RWPE1 (cell line): Measurements from ENCODE around the gene CDKN2A.
A peak's percentile ranks its signal among the peaks of the same experiment; 100 is the strongest.

Experiments used
- CTCF ChIA-PET: fragments of 350-600 bp; sonication (Branson Sonifier 250); formaldehyde crosslinking; extraction: SDS; loops from one replicate; lab custom pipeline; 2021; lab: Yijun Ruan, JAX
- POLR2A ChIA-PET: fragments of 400-600 bp; formaldehyde crosslinking; extraction: SDS; loops from one replicate; lab custom pipeline; 2020; ENCODE audit warnings: antibody characterized with exemption; ENCODE audit not compliant: low non-redundant PET; lab: Yijun Ruan, JAX
- DNase-seq: peaks from one replicate; pipeline ENCODE4 v3.0.0; 2012; ENCODE audit warnings: low spot score
- H3K27ac ChIP-seq: fragments of 450-650 bp; 2 replicates; pipeline ENCODE4 v1.5.1; 2017
- CTCF ChIP-seq: fragments of 450-650 bp; conservative IDR thresholded peaks from 2 replicates; pipeline ENCODE4 v1.5.1; 2017; ENCODE audit warnings: low read depth, mild to moderate bottlenecking

The CDKN2A gene

GRCh38 chr9:21995006-21995665, 944 bp upstream of the CDKN2A start:
- peak; percentile 46 for DNase-seq
- ChIA-PET POLR2A (interaction anchor here (2.6 kb wide), 1 partner anchor 14 kb away, joined by 14 read pairs; the partner anchor contains the start of gene CDKN2B), CTCF (interaction anchor here (3.3 kb wide), 1 partner anchor 13 kb away, joined by 16 read pairs; the partner anchor contains the start of gene CDKN2B)
- peak overlapping the region; percentile 100 for H3K27ac ChIP-seq
- TF ChIP-seq CTCF = no peak

- POLR2A ChIA-PET = interaction anchor here (2.6 kb wide), 1 partner anchor 14 kb away, joined by 14 read pairs; the partner anchor contains the start of gene CDKN2B
- H3K27ac ChIP-seq = peak within 1 kb of the TSS; percentile 100
- CTCF ChIA-PET = interaction anchor here (0.6 to 3.3 kb wide), 2 partner anchors 13 to 33 kb away, joined by 3 to 16 read pairs; partner anchors contain the start of gene CDKN2B
- peak; percentile 40 for TF ChIP-seq CTCF
- peak; percentile 67 for DNase-seq
Measured at GRCh38 chr9:21994556-21995005, 389 bp upstream of the CDKN2A start, which contains the start of gene CDKN2B-AS1. TSS of gene CDKN2B-AS1 (plus strand) at chr9:21994791.

GRCh38 chr9:21993007-21993406, 1.2 kb downstream of the CDKN2A start:
- peak overlapping the region; percentile 100 for H3K27ac ChIP-seq
- ChIA-PET POLR2A (interaction anchor here (2.6 kb wide), 1 partner anchor 16 kb away, joined by 14 read pairs; the partner anchor contains the start of gene CDKN2B), CTCF (interaction anchor here (0.6 to 3.3 kb wide), 3 partner anchors 15 to 1451 kb away, joined by 4 to 16 read pairs (median 5); partner anchors contain the start of gene CDKN2B)
- no peak for TF ChIP-seq CTCF
- no peak for DNase-seq

DNA sequence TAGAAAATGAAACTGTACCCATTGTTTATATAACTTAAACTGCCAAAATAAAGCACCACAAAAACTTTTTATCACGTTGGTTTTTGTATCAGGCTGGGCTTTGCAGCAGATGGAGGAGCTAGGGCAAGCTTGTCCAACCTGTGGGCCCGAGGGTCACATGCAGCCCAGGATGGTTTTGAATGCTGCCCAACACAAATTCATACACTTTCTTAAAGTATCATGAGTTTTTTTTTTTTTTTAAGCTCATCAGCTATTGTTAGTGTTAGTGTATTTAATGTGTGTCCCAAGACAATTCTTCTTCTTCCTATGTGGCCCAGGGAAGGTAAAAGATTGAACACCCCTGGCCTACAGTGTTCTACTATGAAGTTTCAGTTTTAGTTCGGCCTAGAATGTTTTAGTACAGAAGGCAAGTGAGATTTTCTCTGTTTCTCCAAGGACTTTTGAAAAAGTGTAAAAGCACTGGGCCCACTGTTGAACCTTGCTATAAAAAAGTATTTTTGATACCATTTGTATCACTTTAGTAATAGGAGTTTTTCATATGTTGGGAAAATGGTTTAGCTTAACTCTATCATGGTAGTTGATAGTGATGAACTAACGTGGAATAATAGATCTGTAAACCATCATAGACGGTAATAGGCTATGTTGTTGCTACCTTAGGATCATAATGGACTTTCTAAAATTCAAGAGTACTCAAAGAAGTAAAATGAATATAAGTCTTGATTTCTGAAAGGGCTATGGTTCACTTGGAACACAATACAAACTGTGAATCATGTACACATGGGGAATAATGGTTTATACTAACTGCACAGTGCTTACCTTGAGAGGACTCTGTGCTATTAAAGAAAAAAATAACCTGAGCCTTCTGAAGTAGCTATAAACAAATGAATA, 2.9 kb downstream of the CDKN2A start:
- CTCF ChIA-PET = interaction anchor here (0.7 to 0.8 kb wide), 2 partner anchors 10 kb away, joined by 4 to 5 read pairs; no protein-coding TSS in a partner anchor
- POLR2A ChIA-PET = interaction anchor here (0.7 to 0.9 kb wide), 2 partner anchors 18 to 323 kb away, joined by 3 read pairs; partner anchors contain the start of gene CDKN2B
- TF ChIP-seq CTCF = no peak
- no peak for DNase-seq
- H3K27ac ChIP-seq = peak overlapping the region; percentile 56

GRCh38 chr9:21989440-21990189, 4.6 kb downstream of the CDKN2A start:
- POLR2A ChIA-PET = interaction anchor here (0.6 kb wide), 1 partner anchor 40 kb away, joined by 3 read pairs; no protein-coding TSS in a partner anchor
- TF ChIP-seq CTCF = no peak
- CTCF ChIA-PET = no interaction called here
- H3K27ac ChIP-seq = peak overlapping the region; percentile 61
- no peak for DNase-seq
